GM12872 (cell line): ENCODE data around the gene OSBPL5.

Experiments used
- TF ChIP-seq, protein P1 (sequence below): IDR thresholded peaks from 3 replicates; pipeline ENCODE4 v1.5.1; 2011; ENCODE audit warnings: low read depth, mild to moderate bottlenecking, low read length, moderate library complexity; ENCODE audit not compliant: insufficient read depth

The OSBPL5 gene

DNA sequence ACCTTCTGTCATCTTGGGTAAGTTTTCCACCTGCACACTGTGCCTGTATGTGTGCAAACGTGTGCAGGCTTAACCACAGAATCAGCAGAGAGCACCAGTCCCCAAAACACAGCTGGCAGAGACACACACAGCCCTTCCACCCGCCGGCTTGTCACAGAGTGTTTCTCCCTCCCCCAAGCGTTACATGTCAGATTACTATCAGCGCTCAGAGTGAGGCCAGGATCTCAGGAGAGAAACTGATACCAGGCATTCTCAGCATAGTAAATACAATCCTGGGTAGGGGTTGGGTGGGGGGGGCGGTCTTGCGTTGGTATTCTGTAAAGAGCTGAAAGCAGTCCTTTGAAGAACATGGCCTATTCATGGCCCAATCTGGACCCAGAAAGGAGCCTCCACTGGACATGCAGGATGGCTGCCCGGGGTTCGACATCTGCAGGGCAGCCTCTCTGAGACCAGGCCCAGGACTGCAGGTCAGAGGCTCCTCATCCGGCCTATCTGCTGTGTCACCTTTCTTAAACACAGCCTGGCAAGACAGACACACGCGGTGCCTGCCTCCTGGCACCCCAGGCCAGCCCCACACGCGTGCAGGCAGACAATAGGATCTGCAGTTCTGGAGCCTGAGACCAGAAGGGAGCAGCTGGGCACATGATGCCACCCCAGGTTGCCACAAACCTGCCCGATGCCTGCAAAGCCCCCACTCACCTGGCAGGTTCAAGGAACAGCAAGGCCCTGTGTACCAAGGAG, 1.7 kb downstream of the OSBPL5 start:
- TF ChIP-seq, protein P1, sequence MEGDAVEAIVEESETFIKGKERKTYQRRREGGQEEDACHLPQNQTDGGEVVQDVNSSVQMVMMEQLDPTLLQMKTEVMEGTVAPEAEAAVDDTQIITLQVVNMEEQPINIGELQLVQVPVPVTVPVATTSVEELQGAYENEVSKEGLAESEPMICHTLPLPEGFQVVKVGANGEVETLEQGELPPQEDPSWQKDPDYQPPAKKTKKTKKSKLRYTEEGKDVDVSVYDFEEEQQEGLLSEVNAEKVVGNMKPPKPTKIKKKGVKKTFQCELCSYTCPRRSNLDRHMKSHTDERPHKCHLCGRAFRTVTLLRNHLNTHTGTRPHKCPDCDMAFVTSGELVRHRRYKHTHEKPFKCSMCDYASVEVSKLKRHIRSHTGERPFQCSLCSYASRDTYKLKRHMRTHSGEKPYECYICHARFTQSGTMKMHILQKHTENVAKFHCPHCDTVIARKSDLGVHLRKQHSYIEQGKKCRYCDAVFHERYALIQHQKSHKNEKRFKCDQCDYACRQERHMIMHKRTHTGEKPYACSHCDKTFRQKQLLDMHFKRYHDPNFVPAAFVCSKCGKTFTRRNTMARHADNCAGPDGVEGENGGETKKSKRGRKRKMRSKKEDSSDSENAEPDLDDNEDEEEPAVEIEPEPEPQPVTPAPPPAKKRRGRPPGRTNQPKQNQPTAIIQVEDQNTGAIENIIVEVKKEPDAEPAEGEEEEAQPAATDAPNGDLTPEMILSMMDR = no peak

DNA sequence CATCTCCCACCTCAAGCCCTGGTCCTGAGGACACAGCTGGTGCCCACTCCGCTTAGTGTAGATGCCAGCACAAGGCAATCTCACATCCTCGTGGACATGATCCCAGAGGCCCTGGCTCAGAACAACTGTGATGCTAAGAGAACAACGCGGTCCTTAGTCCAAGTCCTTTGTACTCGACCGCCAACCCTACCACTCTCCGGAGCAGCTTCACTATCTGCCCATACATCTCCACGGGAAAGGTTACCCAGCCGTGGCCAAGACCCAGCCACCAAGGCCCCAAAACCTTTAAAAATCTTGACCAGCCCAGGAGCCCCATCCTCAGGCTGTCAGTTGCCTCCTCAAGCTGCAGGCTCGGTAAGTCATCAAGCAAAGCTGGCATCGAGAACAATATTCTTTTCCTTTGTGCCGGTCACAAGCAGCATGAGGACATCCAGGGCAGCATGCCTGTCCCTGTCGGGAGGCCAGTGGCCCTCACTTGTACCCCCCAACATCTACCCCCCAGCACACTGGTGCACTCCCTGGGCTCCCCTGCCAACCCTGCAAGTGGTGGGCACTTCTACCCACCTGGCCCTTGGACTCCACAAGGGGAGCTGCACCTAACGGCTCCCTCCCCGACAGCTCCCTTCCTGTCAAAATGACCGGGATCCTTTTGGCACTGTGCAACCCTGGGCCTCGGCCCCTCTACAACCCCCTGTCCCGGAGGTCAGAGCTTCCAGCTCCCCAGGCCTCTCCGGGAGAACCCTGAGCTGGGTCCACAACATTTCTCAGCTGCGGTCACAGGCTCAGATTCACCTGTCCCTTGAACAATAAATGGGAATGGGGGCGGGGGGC, 2.5 kb downstream of the OSBPL5 start:
- TF ChIP-seq, protein P1 = no peak

DNA sequence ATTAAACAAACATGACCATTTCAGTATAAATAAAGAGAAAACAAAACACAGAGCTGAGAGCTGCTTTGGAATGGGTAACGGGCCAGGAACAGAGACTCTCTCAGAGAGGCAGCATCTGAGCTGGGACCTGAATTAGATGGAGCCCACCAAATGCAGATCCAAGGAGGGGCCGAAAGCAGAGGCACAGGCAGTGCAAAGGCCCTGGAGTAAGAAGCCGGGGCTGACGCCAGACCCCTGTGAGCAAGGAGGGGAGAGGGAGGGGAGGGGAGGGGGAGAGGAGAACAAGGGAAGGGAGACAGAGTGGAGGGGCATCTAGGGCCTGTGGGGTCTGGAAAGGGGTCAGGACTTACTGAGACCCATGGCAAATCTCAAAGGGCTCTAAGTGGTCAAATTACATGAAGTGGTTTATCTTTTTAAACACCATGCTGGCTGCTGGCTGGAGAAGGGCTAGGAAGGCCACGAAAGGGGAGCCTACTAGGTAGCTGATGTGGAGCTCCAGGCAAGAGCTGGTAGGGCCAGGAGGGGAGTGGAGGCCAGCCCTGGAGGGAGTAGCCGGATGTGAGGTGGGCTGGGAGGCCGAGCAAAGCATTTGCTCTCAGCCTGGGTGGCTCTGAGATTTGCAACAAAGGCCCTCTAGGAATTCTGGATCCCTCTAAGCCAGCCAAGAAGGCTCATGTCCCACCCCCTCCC, 3.2 kb downstream of the OSBPL5 start:
- TF ChIP-seq, protein P1 = no peak

DNA sequence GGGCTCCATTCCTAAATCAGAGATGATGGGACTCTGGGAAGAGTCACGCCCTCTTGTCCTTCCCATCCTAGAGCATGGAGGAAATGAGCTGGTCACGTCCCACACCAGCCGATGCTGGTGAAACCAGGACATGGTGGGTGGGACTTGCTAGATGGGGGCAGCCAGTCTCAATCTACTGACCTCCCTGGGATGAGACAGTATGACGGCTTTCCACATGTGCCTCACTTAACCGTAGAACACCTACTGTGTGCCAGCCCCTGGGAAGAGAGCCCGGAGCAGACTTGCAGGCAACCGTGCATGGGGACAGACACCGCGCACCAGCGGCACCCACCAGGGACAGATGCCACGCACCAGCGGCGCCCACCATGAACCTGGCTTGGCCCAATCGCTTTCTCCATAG, 3.8 kb downstream of the OSBPL5 start:
- TF ChIP-seq, protein P1 = no peak

DNA sequence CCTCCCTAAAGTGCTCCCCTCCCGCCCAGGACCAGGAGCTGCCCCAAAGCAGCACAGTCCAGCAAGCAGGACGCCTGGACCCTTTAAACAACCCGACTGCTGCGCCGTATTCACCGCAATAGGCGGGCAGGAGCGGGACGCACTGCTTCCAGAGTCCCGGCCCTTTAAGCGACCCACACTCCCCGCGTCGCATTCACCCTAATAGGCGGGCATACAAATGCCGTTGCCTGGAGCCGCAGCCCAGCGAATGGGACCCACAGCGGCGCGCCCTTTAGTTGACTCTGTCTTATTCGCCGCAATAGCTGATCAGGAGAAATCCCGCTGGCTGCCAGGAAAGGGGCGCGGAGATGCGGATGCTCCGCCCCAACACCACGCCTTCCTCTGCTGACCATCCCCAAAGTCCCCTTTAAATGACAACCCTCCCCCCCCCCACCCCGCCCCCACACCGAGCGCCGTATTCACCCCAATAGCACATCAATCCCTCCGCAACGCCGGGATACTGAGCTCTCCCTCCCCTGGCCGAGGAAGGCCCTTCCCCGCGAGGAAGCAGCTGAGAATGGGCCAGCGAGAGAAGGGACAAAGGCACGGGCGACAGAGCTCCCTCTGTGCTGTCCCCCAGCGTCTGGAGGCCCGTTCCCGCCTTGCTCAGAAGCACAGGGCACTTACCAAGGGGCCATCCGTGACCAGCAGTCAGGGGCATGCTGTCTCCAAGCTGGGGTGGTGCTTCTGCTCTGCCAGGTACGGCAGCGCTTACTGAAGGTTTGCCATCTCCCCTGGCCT, 4.7 kb downstream of the OSBPL5 start:
- TF ChIP-seq, protein P1 = no peak

DNA sequence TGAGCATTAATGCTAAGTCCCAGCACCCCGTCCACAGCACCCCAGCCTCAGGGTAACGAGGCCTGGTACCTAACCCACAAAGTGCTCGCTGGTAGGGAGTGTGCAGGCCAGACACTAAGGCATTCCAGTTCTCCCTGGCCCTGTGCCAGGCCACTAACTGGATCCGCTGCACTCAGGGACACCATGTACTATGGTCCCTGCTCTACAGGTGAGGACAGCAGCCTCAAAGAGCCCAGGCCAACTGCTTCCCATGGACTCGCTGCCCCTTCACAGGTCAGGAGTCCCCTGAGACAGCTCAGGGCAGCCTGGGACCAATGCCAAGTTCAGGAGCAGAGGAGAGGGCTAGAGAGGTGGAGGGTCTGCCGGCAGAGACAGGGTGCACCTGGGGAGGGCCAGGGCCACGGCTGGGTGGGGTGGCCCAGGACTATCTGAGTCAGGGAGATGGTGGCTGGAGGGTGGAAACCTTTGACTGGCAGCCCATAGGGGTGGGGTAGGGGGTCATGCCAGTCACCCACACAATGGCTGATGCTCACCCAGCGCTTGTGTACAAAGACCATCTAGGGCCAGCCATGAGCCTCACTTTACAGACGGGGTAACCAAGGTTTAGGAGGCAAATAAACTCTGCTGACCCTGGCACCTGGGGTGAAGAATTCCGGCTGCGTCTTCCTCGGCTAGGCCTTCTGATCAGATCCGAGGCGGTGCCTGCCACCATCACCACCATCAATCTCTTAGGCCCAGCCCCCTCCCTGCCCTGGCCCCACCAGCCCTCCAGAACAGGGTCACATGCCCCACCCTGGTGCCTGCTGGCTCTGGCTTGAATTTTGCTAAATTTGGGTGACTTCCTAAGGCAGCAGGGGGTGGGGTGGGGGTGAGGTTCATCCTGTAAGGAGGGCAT, 5.6 kb downstream of the OSBPL5 start:
- TF ChIP-seq, protein P1 = no peak
